ENCODE results near the gene GRAMD2B. TPM values are rescaled to one million over a fixed set of nuclear protein-coding genes. Genes with fewer than 3 reads are reported as not detected.

GRAMD2B gene
- total and polyA plus RNA-seq, 2 of the 8 experiments (the other 6 are each of a cell fraction or from before 2014, with no cell fraction given) = 6.4 to 9.4 TPM

DNA sequence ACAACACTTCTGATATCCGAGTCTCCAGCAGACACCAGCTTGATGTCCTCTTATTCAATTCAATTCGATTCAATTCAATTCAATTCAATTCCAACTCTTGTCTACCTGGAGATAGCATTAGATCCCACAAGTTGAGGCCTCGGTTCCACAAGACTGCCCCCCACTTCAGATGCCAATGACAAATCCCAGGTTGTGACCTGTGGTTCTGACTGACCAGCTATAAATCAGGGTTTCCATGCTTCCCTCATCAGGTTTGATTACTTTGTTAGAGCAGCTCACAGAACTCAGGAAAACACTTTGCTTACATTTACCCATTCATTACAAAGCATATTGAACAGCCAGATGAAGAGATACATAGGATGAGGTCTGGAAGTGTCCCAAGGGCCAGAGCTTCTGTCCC lies 89.2 kb downstream of the GRAMD2B start (continued):
- no peak for TF ChIP-seq CTBP2 (IDR thresholded peaks at IDR 0.05; ENCODE audit: borderline replicate concordance, insufficient read depth, insufficient read length, low read length)
- TF ChIP-seq ASH2L (IDR thresholded peaks at IDR 0.05; ENCODE audit: low read length) = no peak
- TF ChIP-seq YY1 (IDR thresholded peaks at IDR 0.05; ENCODE audit: low read depth, low read length) = no peak
- no peak for TF ChIP-seq SP4 (IDR thresholded peaks at IDR 0.05; ENCODE audit: low read length)

Data from H1 (cell line).